ENCODE data around the gene ARHGEF40. TPM values are rescaled to one million over a fixed set of nuclear protein-coding genes. Genes with fewer than 3 reads are reported as not detected.

The ARHGEF40 gene
- total RNA-seq, 1 experiment from 2014 or later, result 50.3 TPM

DNA sequence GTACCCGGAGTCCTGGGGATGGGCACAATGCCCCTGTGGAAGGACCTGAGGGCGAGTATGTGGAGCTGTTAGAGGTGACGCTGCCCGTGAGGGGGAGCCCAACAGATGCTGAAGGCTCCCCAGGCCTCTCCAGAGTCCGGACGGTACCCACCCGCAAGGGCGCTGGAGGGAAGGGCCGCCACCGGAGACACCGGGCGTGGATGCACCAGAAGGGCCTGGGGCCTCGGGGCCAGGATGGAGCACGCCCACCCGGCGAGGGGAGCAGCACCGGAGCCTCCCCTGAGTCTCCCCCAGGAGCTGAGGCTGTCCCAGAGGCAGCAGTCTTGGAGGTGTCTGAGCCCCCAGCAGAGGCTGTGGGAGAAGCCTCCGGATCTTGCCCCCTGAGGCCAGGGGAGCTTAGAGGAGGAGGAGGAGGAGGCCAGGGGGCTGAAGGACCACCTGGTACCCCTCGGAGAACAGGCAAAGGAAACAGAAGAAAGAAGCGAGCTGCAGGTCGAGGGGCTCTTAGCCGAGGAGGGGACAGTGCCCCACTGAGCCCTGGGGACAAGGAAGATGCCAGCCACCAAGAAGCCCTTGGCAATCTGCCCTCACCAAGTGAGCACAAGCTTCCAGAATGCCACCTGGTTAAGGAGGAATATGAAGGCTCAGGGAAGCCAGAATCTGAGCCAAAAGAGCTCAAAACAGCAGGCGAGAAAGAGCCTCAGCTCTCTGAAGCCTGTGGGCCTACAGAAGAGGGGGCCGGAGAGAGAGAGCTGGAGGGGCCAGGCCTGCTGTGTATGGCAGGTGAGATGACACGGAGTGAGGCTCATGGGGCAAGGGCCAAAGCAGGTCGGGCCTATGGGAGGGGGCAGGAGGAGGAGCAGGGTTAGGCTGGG lies 4.5 kb downstream of the ARHGEF40 start:
- peak; percentile 78 for DNase-seq (ENCODE audit: low spot score)
- in situ Hi-C loops (cut with HindIII; ENCODE audit: low sequenced_read_pairs), result no loop called here

DNA sequence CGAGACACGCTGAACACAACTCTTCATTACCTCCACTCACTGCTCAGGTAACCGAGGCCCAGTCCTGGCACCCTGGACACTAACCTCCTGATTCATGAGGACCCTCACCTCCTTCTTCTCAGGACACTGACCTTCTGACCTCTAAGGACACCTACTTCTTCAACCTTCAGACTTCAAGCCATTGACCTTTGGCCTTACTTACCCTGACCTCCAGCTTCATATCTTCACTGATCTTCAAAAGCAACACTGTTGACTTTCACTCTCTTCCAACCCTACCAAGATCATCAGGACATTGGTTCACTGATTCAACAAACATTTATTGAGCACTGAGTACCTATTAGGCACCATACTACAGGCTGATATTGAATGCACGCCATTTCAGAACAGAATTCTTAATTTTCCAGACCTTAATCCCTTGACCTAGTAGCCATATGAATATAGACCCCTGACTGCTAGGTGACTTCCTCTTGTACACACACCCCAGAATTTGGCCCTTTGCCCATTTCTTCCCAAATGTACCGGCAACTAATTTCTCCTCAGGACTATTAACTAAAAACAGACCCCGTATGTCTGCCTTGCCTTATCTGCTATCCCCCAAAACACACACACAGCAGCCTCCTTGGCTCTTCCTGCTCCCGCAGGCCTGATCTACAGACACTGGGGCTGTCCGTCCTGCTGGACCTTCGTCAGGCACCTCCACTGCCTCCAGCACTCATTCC lies 5.8 kb downstream of the ARHGEF40 start:
- in situ Hi-C loops (cut with HindIII; ENCODE audit: low sequenced_read_pairs), result no loop called here
- no peak for DNase-seq (ENCODE audit: low spot score)

DNA sequence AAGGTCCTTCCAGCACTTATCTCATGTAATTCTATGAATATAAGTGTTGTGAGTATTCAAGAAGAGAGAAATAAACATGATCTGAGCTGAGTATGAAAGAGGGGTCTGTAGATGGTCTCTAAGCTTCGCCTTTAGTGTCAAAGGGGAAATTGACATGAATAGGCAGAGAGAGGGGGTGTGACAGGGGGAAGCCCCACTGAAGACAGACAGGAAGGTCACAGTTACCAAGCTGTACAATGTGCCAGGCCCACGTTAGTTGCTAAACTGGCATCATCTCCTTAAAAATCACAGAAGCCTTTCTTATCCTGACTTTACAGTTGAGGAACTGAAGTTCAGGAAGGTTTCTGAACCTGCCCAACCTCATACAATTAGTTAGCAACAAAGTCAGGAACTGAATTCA lies 7.6 kb downstream of the ARHGEF40 start:
- in situ Hi-C loops (cut with HindIII; ENCODE audit: low sequenced_read_pairs), result no loop called here
- DNase-seq (ENCODE audit: low spot score), result no peak

DNA sequence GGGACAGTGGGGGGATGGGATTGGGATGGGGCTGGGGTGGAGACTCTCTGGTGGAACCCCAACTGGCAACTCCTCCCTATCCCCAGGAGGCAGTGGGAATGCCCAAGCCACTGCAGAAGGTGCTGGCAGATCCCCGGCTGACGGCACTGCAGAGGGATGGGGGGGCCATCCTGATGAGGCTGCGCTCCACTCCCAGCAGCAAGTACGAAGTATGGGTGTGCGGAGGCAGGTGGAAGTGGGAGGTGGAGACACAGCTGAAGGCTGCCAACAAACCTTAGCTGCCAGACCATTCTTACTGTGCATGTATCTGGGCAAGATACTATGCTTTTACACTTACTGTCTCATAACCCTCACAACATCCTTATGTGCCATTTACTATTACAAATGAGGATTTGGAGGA lies 8.2 kb downstream of the ARHGEF40 start:
- no peak for DNase-seq (ENCODE audit: low spot score)
- in situ Hi-C loops (cut with HindIII; ENCODE audit: low sequenced_read_pairs), result no loop called here

DNA sequence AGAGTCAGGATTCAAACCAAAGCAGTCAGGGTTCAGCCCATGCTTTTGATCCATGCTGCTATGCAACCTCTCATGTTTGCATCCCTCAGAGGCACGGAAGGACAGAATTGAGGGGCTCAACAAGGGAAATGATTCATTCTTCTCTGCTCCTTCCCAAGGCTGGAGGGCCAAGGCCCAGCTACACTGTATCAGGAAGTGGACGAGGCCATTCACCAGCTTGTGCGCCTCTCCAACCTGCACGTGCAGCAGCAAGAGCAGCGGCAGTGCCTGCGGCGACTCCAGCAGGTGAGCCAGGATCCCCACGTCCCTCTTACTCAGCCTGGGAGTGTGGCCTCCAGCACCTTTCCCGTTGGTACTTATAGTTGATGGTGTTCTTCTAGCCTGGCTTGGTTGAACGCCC lies 8.6 kb downstream of the ARHGEF40 start:
- in situ Hi-C loops (cut with HindIII; ENCODE audit: low sequenced_read_pairs), result no loop called here

DNA sequence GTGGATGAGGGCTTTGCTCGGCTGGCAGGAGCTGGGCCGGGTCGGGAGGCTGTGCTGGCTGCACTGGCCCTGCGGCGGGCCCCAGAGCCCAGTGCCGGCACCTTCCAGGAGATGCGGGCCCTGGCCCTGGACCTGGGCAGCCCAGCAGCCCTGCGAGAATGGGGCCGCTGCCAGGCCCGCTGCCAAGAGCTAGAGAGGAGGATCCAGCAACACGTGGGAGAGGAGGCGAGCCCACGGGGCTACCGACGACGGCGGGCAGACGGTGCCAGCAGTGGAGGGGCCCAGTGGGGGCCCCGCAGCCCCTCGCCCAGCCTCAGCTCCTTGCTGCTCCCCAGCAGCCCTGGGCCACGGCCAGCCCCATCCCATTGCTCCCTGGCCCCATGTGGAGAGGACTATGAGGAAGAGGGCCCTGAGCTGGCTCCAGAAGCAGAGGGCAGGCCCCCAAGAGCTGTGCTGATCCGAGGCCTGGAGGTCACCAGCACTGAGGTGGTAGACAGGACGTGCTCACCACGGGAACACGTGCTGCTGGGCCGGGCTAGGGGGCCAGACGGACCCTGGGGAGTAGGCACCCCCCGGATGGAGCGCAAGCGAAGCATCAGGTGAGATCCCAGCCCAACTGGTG lies 11.5 kb downstream of the ARHGEF40 start:
- no peak for DNase-seq (ENCODE audit: low spot score)
- in situ Hi-C loops (cut with HindIII; ENCODE audit: low sequenced_read_pairs), result no loop called here

More for the DNA sequence above, 8.6 kb downstream of the ARHGEF40 start:
- DNase-seq (ENCODE audit: low spot score), result no peak

DNA sequence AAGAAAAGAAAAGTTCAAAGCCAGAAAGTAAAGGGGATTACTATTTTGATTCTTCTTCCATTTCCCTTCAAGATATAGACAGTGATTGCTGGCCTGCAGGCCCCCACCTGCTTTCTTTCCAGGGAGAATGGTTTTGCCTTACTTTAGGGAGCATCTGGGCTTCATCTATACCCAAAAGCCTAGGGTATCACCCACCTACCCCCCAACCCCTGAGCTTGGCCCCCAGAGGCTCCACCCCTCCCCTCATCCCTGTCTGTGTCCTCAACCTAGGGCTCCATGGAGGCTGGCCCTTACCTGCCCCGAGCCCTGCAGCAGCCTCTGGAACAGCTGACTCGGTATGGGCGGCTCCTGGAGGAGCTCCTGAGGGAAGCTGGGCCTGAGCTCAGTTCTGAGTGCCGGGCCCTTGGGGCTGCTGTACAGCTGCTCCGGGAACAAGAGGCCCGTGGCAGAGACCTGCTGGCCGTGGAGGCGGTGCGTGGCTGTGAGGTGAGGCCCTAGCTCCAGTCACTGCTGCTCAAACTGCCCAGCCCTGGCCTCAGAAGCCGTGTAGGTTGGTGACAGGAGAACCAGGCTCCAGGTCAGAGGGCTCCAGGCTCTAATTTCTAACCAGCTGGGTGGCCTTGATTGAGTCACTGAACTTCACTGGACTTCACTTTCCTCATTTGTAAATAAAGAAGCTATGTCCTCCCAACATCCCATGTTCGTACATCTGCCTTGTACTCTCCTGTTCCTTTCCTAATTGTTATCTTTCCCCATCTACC lies 13.6 kb downstream of the ARHGEF40 start:
- in situ Hi-C loops (cut with HindIII; ENCODE audit: low sequenced_read_pairs), result no loop called here

DNA sequence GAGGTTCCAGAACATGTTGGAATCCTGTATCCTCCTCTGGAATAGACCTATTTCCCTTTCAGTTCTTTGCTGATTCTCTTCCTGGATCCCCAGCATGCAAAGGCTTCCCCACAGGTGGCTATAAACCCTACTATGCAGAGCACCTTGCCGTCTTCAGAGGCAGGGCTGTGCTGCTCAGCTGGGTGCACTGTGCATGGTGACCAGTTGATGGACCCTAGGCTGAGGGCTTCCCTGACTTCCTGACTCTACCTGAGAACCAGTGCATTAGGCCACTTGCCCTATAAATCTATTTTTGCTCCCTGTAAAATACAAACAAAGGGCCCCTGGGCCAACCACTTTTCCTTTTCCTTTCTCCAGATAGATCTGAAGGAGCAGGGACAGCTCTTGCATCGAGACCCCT lies 14.3 kb downstream of the ARHGEF40 start:
- no peak for DNase-seq (ENCODE audit: low spot score)
- in situ Hi-C loops (cut with HindIII; ENCODE audit: low sequenced_read_pairs), result no loop called here

More for the DNA sequence above, 13.6 kb downstream of the ARHGEF40 start:
- DNase-seq (ENCODE audit: low spot score), result no peak

DNA sequence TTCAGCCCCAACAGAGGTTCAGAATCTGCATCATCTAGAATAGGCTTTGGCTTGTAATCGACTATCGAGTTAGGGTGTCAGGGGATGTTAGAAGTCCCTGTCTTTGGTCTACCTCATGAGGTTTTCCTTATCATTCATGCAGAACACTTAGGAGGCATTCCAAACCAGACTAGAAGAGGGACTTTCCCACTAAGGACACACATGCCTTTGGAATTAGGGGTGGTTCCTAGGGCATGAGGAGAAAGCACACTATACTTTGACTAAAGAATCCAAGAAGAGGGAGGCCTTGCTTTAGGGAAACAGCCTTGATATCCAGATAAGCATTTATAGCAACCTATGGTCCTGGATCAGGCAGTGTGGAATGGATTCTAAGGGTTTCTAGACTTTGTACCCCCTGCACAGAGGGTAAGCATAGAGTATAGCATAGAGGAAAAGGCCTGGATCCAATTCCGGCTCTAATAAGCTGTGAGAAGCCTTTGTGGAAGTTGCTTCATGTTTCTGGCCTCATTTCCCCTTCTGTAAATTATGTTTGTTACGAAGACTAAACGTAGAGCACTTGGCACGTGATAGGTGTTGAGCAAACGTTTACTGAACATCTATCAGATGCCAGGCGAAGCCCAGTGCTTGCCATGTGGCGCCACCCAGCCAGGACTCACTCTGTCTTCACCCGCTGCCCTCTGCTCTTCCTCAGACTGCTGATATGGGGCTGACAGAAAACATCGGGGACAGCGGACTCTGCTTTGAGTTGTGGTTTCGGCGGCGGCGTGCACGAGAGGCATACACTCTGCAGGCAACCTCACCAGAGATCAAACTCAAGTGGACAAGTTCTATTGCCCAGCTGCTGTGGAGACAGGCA lies 15.1 kb downstream of the ARHGEF40 start:
- in situ Hi-C loops (cut with HindIII; ENCODE audit: low sequenced_read_pairs), result no loop called here
- no peak for DNase-seq (ENCODE audit: low spot score)

DNA sequence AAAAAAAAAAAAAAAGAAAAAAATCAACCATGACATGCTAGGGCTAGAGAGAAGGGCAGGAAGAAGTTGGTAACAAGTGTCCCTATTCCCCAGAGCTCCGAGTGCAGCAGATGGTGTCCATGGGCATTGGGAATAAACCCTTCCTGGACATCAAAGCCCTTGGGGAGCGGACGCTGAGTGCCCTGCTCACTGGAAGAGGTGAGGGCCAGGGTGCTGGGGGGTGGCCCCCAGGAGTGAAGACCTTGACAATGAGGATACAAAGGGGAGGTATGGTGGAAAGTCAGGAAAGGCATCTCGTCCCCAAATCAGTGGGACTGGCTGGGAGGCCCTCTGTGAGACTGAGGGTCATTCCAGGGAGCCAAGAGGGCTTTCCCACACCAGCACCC lies 16.8 kb downstream of the ARHGEF40 start:
- in situ Hi-C loops (cut with HindIII; ENCODE audit: low sequenced_read_pairs), result no loop called here
- DNase-seq (ENCODE audit: low spot score), result no peak

DNA sequence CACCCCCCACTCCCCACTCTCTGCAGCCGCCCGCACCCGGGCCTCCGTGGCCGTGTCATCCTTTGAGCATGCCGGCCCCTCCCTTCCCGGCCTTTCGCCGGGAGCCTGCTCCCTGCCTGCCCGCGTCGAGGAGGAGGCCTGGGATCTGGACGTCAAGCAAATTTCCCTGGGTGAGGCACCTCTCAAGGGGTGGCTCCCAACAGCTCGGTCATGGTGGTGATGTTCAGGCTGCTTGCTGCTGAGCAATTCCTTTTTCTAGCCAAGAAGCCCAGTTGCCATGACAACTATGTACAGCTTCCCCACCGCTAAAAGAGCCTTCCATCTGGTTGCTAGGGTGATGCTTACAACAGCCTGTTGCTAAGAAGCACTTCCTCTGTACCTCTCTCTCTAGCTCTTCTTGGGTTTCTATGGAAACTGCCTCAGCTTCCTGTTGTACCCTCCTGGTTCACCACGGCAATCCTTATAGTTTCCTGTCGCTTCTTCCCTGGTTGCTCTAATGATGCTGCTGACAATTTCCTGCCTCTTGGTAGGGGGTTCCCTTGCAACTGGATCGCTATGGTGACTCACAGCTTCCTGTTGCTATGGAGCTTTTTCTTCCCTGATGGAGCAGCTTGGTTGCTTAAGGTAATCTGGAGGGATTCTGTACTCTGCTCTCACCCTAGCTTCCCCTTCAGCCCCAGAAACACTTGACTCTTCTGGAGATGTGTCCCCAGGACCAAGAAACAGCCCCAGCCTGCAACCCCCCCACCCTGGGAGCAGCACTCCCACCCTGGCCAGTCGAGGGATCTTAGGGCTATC lies 17.4 kb downstream of the ARHGEF40 start:
- in situ Hi-C loops (cut with HindIII; ENCODE audit: low sequenced_read_pairs), result no loop called here
- DNase-seq (ENCODE audit: low spot score), result peak; percentile 95

DNA sequence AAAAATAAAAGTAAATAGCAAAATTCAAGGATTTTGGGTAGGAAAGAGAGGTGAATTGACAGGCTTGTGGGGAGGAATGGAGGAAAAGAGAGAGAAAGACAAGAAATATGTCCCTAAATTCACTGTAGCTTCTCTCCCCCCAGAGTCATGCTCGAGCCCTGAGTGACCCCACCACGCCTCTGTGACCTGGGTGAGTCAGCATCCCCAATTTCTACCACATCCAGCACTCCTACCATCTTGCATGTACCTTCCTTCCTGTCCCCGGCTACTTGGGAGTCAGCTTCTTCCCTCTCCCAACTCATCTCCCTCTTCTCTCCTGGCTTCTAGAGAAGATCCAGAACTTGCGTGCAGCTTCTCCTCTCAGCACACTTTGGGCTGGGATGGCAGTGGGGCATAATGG lies 18.6 kb downstream of the ARHGEF40 start:
- in situ Hi-C loops (cut with HindIII; ENCODE audit: low sequenced_read_pairs), result no loop called here

DNA sequence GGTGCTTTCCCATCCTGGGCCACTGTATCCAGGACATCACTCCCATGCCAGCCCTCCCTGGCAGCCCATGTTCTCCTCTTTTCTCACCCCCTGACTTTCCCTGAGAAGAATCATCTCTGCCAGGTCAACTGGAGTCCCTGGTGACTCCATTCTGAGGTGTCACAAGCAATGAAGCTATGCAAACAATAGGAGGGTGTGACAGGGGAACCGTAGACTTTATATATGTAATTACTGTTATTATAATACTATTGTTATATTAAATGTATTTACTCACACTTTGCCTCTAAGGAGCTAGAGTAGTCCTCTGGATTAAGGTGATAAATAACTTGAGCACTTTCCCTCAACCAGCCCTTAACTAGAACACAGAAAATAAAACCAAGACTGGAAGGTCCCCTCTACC lies 19.2 kb downstream of the ARHGEF40 start:
- in situ Hi-C loops (cut with HindIII; ENCODE audit: low sequenced_read_pairs), result no loop called here
- no peak for DNase-seq (ENCODE audit: low spot score)

More for the DNA sequence above, 18.6 kb downstream of the ARHGEF40 start:
- no peak for DNase-seq (ENCODE audit: low spot score)

DNA sequence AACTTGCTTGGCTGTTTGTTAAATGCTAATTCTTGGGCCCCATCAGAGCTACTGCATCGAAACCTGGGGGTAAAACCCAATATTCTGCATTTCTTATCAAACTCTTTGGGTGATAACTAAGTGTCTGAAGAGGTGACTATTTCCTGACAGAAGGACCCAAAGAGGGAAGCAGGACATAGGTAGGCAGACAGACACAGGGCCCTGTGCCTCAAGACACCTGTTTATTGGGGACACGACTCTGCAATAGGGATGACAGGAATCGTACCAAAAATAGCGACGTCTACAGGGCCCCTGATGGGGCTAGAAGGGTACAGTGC lies 19.7 kb downstream of the ARHGEF40 start:
- in situ Hi-C loops (cut with HindIII; ENCODE audit: low sequenced_read_pairs), result no loop called here
- no peak for DNase-seq (ENCODE audit: low spot score)

DNA sequence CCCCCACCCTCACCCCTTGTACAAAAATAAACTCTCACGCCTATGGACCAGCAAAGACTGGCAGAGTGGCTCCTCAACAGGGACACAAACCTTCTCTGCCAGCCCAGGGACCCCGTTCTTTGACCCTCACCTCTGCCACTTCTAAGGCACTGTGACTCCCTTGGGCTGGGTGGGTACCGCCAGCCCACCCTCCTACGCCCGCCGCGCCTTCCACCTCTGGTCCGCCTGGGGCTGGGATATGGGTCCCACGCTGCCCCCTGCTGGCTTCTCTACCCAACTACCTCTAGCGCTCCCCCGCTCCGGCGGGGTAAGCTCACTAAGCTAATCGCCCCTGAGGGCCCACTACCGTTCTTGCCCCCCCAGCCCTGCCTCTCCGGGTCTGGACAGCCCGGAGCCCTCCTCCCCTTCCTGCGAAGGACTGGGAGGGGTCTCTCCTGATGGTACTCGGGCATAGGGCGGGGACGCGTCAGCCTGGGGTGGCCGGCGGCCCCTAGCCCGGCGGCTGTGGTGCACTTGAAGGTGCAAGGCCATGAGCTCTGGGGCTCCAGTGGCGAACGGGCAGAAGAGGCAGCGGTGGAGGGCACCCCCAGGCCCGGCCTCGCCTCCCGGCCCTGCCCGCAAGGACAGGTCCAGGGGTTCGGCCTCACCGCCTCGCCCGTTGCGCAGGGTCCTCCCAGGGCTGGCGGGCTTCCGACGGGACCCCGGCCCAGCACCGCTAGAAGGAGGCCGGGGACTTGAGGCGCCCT lies 20.3 kb downstream of the ARHGEF40 start:
- in situ Hi-C loops (cut with HindIII; ENCODE audit: low sequenced_read_pairs), result no loop called here
- DNase-seq (ENCODE audit: low spot score), result no peak

DNA sequence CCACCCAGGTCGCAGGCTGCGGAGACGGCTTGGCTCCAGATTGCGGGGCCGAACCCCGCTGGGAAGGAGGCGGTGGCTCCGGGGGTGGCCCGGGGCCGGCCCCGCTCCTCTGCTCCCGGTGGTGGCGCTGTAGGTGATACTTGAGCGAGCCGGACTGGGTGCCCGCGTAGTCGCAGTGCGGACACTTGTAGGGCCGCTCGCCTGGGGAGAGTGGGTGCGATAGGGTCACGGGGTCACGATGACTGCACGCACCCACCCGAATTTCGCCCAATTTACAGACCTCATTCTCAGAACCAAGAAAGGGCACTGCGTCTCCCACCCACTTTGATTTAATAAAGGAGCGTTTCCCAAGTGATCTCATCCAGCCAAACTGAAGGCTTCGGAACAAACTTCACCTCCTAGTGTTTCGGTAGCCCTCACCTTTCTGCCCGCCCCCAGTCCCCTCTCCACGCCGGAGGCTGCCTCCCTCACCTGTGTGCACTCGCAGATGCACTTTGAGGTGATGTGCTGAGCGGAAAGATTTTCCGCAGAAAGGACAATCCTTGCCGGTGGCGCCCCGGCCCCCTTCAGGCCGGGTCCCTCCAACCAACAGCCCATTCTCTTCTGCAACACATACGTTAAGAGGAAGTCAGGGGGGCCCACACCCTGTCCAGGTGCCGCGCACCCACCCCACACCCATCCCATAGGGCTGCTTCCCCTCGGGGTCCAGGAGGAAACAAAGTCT lies 21.0 kb downstream of the ARHGEF40 start:
- DNase-seq (ENCODE audit: low spot score), result no peak
- in situ Hi-C loops (cut with HindIII; ENCODE audit: low sequenced_read_pairs), result no loop called here

DNA sequence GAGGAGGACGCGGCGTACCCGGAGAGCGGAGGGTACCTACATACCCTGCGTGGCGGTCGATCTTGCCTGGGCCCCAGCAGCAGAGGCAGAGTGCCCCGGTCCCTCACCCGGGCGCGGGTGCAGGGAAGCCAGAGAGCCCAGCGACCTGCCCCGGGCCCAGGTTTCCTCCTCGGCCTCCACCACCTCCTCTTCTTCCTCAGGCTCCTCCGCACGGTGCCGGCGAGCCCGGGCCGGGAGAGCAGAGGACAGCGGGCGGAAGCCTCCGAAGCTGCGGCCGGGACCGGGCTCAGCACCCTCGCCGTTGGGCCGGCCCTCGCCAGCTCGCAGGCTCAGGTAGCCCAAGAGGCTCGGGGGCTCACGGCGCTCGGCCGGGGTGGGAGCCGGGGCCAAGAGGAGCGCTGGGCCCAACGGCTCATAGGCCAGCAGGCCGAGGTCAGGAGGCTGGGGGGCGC lies 21.7 kb downstream of the ARHGEF40 start:
- in situ Hi-C loops (cut with HindIII; ENCODE audit: low sequenced_read_pairs), result no loop called here
- DNase-seq (ENCODE audit: low spot score), result no peak

Measured in G401 (cell line).